WTC11 (cell line): ENCODE results near the gene ELMO1. TPM values are rescaled to one million over a fixed set of nuclear protein-coding genes. Genes with fewer than 3 reads are reported as not detected.

Experiments
- ATAC-seq: fragments of 200-7000 bp; cut with Tn5 transposase; 2 replicates; pipeline ENCODE4 v1.10.0; 2021; ENCODE audit warnings: mild to moderate bottlenecking, moderate library complexity
- CTCF ChIA-PET: fragments of 300-600 bp; sonication (Branson Sonifier 250); formaldehyde crosslinking; loops from one replicate; lab custom pipeline; 2021; ENCODE audit warnings: antibody characterized with exemption; lab: Charles Lee
- POLR2A ChIA-PET: fragments of 350-600 bp; sonication (Branson Sonifier 250); formaldehyde crosslinking; loops from one replicate; lab custom pipeline; 2021; ENCODE audit warnings: antibody characterized with exemption; lab: Charles Lee
- DNase-seq: peaks from one replicate; pipeline ENCODE4 v3.0.0; 2021; ENCODE audit warnings: low spot score
- H3K27ac Mint-ChIP-seq: 2 replicates; pipeline ENCODE4 v1.8.0; 2021; ENCODE audit warnings: mixed read lengths
- H3K27me3 Mint-ChIP-seq: 2 replicates; pipeline ENCODE4 v1.8.0; 2021; ENCODE audit warnings: low read depth, mild to moderate bottlenecking, moderate library complexity, mixed read lengths
- H3K36me3 Mint-ChIP-seq: 2 replicates; pipeline ENCODE4 v1.8.0; 2021; ENCODE audit warnings: mixed read lengths
- H3K4me1 Mint-ChIP-seq: 2 replicates; pipeline ENCODE4 v1.8.0; 2022; ENCODE audit warnings: mixed read lengths
- H3K4me3 Mint-ChIP-seq: 2 replicates; pipeline ENCODE4 v1.8.0; 2021; ENCODE audit warnings: mild to moderate bottlenecking, moderate library complexity, mixed read lengths
- H3K9me3 Mint-ChIP-seq: 2 replicates; pipeline ENCODE4 v1.8.0; 2021; ENCODE audit warnings: mixed read lengths
- EMX1 ChIP-seq: fragments of 250-450 bp; sonication (Bioruptor Pico); IDR thresholded peaks from 2 replicates; pipeline ENCODE4 v1.8.0; 2021; ENCODE audit warnings: mild to moderate bottlenecking
- FOXK1 ChIP-seq: sonication (generic); formaldehyde crosslinking; IDR thresholded peaks from 2 replicates; pipeline ENCODE4 v1.8.0; 2022; ENCODE audit warnings: mild to moderate bottlenecking, moderate library complexity, missing genetic modification reagents
- IRF2 ChIP-seq: sonication (generic); formaldehyde crosslinking; IDR thresholded peaks from 2 replicates; pipeline ENCODE4 v1.8.0; 2022; ENCODE audit warnings: low read depth, missing genetic modification reagents, borderline replicate concordance
- ZNF416 ChIP-seq: fragments of 250-450 bp; sonication (Bioruptor Pico); IDR thresholded peaks from 2 replicates; pipeline ENCODE4 v1.9.0; 2021; ENCODE audit warnings: mild to moderate bottlenecking, inconsistent platforms
- ZNF671 ChIP-seq: fragments of 250-450 bp; sonication (Bioruptor Pico); IDR thresholded peaks from 2 replicates; pipeline ENCODE4 v1.8.0; 2021; ENCODE audit warnings: mild to moderate bottlenecking
- total RNA-seq: library from RNA; stranded (reverse); gene quantifications from 3 replicates; pipeline ENCODE4 v1.2.3, GENCODE V29; 2021
- TF ChIP-seq, protein P1 (sequence below): fragments of 250-450 bp; sonication (Bioruptor Pico); IDR thresholded peaks from 2 replicates; pipeline ENCODE4 v1.9.0; 2021; ENCODE audit warnings: mild to moderate bottlenecking, borderline replicate concordance
- TF ChIP-seq, protein P2 (sequence below): fragments of 250-450 bp; sonication (Bioruptor Pico); IDR thresholded peaks from 2 replicates; pipeline ENCODE4 v1.9.0; 2021; ENCODE audit warnings: mild to moderate bottlenecking
- TF ChIP-seq, protein P3 (sequence below): sonication (generic); formaldehyde crosslinking; IDR thresholded peaks from 2 replicates; pipeline ENCODE4 v1.8.1; 2022; ENCODE audit warnings: low read depth, mild to moderate bottlenecking, moderate library complexity, missing genetic modification reagents, borderline replicate concordance
- TF ChIP-seq, protein P4 (sequence below): sonication (generic); formaldehyde crosslinking; IDR thresholded peaks from 2 replicates; pipeline ENCODE4 v1.8.0; 2023; ENCODE audit warnings: mild to moderate bottlenecking, missing genetic modification reagents
- TF ChIP-seq, protein P5 (sequence below): sonication (generic); formaldehyde crosslinking; IDR thresholded peaks from 2 replicates; pipeline ENCODE4 v1.8.1; 2023; ENCODE audit warnings: mild to moderate bottlenecking, missing genetic modification reagents, borderline replicate concordance

The ELMO1 gene
- total RNA-seq, 1 experiment from 2014 or later: 19.4 TPM

DNA sequence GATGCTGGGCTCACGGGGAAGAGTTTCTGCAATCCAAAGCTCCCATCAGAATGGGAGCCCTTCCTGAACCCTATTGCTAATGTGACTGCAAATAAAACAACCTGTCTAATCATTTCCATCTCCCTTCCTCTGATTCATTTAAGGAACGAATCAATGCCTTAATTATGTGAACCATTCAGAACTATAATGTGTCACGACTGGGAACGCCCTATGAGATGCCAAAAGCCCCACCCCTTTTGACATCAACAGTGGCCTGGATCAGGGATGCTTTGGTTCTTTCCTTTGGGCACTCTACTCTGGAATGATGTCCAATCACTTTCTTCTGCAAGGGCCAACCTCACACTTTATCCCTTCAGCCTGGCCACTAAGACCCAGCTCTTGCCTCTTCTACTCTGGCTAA lies 528.9 kb downstream of the ELMO1 start (continued):
- TF ChIP-seq, protein P1, sequence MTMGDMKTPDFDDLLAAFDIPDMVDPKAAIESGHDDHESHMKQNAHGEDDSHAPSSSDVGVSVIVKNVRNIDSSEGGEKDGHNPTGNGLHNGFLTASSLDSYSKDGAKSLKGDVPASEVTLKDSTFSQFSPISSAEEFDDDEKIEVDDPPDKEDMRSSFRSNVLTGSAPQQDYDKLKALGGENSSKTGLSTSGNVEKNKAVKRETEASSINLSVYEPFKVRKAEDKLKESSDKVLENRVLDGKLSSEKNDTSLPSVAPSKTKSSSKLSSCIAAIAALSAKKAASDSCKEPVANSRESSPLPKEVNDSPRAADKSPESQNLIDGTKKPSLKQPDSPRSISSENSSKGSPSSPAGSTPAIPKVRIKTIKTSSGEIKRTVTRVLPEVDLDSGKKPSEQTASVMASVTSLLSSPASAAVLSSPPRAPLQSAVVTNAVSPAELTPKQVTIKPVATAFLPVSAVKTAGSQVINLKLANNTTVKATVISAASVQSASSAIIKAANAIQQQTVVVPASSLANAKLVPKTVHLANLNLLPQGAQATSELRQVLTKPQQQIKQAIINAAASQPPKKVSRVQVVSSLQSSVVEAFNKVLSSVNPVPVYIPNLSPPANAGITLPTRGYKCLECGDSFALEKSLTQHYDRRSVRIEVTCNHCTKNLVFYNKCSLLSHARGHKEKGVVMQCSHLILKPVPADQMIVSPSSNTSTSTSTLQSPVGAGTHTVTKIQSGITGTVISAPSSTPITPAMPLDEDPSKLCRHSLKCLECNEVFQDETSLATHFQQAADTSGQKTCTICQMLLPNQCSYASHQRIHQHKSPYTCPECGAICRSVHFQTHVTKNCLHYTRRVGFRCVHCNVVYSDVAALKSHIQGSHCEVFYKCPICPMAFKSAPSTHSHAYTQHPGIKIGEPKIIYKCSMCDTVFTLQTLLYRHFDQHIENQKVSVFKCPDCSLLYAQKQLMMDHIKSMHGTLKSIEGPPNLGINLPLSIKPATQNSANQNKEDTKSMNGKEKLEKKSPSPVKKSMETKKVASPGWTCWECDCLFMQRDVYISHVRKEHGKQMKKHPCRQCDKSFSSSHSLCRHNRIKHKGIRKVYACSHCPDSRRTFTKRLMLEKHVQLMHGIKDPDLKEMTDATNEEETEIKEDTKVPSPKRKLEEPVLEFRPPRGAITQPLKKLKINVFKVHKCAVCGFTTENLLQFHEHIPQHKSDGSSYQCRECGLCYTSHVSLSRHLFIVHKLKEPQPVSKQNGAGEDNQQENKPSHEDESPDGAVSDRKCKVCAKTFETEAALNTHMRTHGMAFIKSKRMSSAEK (CRISPR knock-in tag): no peak
- TF ChIP-seq, protein P2, sequence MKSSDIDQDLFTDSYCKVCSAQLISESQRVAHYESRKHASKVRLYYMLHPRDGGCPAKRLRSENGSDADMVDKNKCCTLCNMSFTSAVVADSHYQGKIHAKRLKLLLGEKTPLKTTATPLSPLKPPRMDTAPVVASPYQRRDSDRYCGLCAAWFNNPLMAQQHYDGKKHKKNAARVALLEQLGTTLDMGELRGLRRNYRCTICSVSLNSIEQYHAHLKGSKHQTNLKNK (CRISPR knock-in tag): no peak
- no peak for TF ChIP-seq IRF2 (CRISPR knock-in tag)
- TF ChIP-seq, protein P3, sequence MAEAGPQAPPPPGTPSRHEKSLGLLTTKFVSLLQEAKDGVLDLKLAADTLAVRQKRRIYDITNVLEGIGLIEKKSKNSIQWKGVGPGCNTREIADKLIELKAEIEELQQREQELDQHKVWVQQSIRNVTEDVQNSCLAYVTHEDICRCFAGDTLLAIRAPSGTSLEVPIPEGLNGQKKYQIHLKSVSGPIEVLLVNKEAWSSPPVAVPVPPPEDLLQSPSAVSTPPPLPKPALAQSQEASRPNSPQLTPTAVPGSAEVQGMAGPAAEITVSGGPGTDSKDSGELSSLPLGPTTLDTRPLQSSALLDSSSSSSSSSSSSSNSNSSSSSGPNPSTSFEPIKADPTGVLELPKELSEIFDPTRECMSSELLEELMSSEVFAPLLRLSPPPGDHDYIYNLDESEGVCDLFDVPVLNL: no peak
- TF ChIP-seq, protein P4, sequence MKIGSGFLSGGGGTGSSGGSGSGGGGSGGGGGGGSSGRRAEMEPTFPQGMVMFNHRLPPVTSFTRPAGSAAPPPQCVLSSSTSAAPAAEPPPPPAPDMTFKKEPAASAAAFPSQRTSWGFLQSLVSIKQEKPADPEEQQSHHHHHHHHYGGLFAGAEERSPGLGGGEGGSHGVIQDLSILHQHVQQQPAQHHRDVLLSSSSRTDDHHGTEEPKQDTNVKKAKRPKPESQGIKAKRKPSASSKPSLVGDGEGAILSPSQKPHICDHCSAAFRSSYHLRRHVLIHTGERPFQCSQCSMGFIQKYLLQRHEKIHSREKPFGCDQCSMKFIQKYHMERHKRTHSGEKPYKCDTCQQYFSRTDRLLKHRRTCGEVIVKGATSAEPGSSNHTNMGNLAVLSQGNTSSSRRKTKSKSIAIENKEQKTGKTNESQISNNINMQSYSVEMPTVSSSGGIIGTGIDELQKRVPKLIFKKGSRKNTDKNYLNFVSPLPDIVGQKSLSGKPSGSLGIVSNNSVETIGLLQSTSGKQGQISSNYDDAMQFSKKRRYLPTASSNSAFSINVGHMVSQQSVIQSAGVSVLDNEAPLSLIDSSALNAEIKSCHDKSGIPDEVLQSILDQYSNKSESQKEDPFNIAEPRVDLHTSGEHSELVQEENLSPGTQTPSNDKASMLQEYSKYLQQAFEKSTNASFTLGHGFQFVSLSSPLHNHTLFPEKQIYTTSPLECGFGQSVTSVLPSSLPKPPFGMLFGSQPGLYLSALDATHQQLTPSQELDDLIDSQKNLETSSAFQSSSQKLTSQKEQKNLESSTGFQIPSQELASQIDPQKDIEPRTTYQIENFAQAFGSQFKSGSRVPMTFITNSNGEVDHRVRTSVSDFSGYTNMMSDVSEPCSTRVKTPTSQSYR (CRISPR knock-in tag): no peak
- no peak for TF ChIP-seq ZNF671 (CRISPR knock-in tag)

DNA sequence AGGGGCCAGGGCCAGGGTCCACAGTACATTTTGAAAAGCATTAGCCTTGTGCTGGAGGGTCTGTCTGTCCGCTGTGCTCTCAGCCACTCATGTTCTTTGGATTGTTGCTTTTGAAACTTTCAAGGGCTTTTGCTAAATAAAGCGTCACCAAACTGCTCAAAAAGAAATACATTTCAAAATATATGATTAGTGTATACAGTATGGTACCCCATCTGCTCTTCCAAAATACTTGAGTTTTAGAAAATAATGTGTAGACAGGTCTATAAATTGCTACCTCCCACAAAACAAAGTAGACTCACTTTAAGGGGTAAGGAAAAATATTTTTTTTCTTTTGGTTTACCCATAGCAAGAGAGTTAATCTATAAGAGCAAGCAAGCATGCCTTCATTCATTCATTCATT lies 530.1 kb downstream of the ELMO1 start:
- H3K4me3 Mint-ChIP-seq: no peak overlapping the region
- no peaks in the 10 kb centered on the region for H3K27me3 Mint-ChIP-seq
- H3K27ac Mint-ChIP-seq: no peak overlapping the region
- H3K9me3 Mint-ChIP-seq: peaks cover 13% of the 10 kb centered on the region
- TF ChIP-seq, protein P3: no peak
- TF ChIP-seq, protein P5, sequence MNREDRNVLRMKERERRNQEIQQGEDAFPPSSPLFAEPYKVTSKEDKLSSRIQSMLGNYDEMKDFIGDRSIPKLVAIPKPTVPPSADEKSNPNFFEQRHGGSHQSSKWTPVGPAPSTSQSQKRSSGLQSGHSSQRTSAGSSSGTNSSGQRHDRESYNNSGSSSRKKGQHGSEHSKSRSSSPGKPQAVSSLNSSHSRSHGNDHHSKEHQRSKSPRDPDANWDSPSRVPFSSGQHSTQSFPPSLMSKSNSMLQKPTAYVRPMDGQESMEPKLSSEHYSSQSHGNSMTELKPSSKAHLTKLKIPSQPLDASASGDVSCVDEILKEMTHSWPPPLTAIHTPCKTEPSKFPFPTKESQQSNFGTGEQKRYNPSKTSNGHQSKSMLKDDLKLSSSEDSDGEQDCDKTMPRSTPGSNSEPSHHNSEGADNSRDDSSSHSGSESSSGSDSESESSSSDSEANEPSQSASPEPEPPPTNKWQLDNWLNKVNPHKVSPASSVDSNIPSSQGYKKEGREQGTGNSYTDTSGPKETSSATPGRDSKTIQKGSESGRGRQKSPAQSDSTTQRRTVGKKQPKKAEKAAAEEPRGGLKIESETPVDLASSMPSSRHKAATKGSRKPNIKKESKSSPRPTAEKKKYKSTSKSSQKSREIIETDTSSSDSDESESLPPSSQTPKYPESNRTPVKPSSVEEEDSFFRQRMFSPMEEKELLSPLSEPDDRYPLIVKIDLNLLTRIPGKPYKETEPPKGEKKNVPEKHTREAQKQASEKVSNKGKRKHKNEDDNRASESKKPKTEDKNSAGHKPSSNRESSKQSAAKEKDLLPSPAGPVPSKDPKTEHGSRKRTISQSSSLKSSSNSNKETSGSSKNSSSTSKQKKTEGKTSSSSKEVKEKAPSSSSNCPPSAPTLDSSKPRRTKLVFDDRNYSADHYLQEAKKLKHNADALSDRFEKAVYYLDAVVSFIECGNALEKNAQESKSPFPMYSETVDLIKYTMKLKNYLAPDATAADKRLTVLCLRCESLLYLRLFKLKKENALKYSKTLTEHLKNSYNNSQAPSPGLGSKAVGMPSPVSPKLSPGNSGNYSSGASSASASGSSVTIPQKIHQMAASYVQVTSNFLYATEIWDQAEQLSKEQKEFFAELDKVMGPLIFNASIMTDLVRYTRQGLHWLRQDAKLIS (CRISPR knock-in tag): no peak
- TF ChIP-seq ZNF416 (CRISPR knock-in tag) (no peak), EMX1 (CRISPR knock-in tag) (no peak), FOXK1 (CRISPR knock-in tag) (no peak)
- ATAC-seq: no peak
- H3K36me3 Mint-ChIP-seq: peaks cover 3% of the 10 kb centered on the region; the same call in 1 of the 2 replicates
- CTCF ChIA-PET: no interaction called here
- H3K4me1 Mint-ChIP-seq: peaks cover 10% of the 10 kb centered on the region; the same call in 1 of the 2 replicates
- POLR2A ChIA-PET: no interaction called here
- no peak for DNase-seq
